Muscle layer of duodenum (tissue), 2 donors: ENCODE measurements around the gene NPAS2.

Experiments
- H3K27ac ChIP-seq: one replicate; pipeline ENCODE4 v1.7.0; 2013; ENCODE audit warnings: mild to moderate bottlenecking, low read length
- H3K27me3 ChIP-seq: one replicate; pipeline ENCODE4 v1.7.0; 2013; ENCODE audit warnings: low read depth, mild to moderate bottlenecking, control low read depth, low read length
- H3K36me3 ChIP-seq, 2 donors: one replicate each; pipeline ENCODE4 v1.7.0; 2013; ENCODE audit warnings: low read length in 2 of 2, control low read depth in 1 of 2, mild to moderate bottlenecking in 1 of 2; ENCODE audit not compliant: insufficient read depth in 2 of 2, control insufficient read depth in 1 of 2
- H3K4me1 ChIP-seq, 2 donors: one replicate each; pipeline ENCODE4 v1.7.0; 2013; ENCODE audit warnings: low read length in 2 of 2, mild to moderate bottlenecking in 2 of 2, control low read depth in 1 of 2, moderate library complexity in 1 of 2; ENCODE audit not compliant: insufficient read depth in 2 of 2, control insufficient read depth in 1 of 2
- H3K4me3 ChIP-seq, 2 donors: one replicate each; pipeline ENCODE4 v1.7.0; 2013; ENCODE audit warnings: low read length in 2 of 2, low read depth in 1 of 2, mild to moderate bottlenecking in 1 of 2
- H3K9me3 ChIP-seq, 2 donors: one replicate each; pipeline ENCODE4 v1.7.0; 2013; ENCODE audit warnings: low read length in 2 of 2, control low read depth in 1 of 2, mild to moderate bottlenecking in 1 of 2; ENCODE audit not compliant: control insufficient read depth in 1 of 2
- donor health status: healthy.

NPAS2 gene

DNA sequence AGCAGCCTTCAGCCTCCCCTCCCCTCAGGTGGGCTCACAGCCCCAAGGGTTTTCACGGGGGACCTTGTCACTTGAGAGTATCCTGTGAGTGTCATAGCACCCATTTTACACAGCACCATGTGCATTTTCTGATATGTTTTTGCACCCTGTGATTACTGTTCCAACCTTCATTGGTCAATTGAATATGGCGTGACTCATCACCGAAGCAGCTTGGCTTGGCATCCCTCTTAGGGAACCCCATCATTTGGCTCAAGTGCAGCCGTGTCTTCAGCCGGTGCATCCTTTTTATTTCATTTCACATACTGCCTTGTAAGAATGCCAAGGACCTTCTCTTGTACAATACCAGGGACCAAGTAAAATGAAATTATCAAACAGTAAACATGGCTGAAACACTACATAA is 57.6 kb downstream of the NPAS2 start:
- Histone ChIP-seq H3K4me1 (peaks cover 0 to 3% of the 10 kb centered on the region in 2 donors), H3K4me3 (no peak overlapping the region), H3K36me3 (no peaks in the 10 kb centered on the region), H3K27ac (no peak overlapping the region), H3K9me3 (no peaks in the 10 kb centered on the region), H3K27me3 (no peaks in the 10 kb centered on the region)

- Histone ChIP-seq H3K4me1 (peaks cover 0 to 3% of the 10 kb centered on the region in 2 donors), H3K9me3 (no peaks in the 10 kb centered on the region), H3K4me3 (no peak overlapping the region), H3K27ac (no peak overlapping the region), H3K27me3 (no peaks in the 10 kb centered on the region), H3K36me3 (no peaks in the 10 kb centered on the region)
These were observed 58.3 kb downstream of the NPAS2 start for GRCh38 chr2:100878000-100878791.

DNA sequence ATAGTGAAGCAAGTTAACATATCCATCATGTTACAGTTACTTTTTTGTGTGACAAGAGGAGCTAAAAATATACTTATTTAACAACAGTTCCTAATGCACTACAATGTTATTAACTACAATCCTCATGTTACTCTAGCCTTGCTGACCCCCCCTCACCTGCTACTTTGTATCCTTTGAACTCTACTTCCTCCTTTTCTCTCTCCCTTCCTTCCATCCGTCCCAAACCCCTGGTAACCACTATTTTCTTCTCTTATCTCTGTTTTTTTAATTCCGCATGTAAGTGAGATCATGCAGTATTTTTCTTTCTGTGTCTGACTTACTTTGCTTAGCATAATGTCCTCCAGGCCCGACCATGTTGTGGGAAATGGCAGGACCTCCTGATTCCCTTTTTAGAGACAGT is 59.4 kb downstream of the NPAS2 start:
- no peaks in the 10 kb centered on the region for H3K9me3 ChIP-seq
- H3K4me3 ChIP-seq = no peak overlapping the region
- H3K27ac ChIP-seq = no peak overlapping the region
- H3K4me1 ChIP-seq = peaks cover 0 to 3% of the 10 kb centered on the region in 2 donors
- H3K27me3 ChIP-seq = no peaks in the 10 kb centered on the region
- H3K36me3 ChIP-seq = no peaks in the 10 kb centered on the region

DNA sequence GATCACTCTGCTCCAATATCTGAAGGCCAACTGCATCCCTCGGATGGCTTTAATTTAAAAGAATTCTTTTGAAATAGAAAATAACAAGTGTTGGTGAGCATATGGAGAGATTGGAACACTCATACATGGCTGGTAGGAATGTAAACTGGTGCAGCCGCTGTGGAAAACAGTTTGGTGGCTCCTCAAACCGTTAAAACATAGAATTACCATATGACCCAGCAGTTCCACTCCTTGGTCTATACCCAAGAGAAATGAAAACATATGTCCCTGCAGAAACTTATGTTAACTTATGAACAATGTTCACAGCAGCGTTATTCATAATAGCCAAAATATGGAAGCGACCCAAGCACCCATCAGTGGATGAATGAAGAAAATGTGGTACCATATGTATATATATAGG is 60.1 kb downstream of the NPAS2 start:
- Histone ChIP-seq H3K27ac (no peak overlapping the region), H3K27me3 (no peaks in the 10 kb centered on the region), H3K36me3 (no peaks in the 10 kb centered on the region), H3K9me3 (no peaks in the 10 kb centered on the region), H3K4me1 (peaks cover 0 to 3% of the 10 kb centered on the region in 2 donors), H3K4me3 (no peak overlapping the region)

DNA sequence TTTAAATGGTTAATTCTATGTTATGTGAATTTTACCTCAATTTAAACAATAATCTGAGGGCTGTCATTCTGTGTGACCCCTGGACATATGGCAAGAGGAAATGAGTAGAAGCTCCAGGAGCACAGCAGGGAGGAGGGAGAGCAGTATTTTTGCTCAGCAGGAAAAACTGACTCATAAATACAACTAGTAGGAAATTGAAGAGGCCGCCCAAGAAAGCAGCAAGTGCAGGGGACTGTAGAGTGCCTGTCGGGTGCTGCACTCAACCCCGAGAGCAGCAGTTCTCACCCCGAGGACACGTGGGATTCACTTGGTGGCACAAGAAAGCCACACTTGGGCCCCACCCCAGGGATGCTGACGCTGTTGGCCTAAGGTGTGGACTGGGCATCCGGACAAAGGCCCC is 60.8 kb downstream of the NPAS2 start:
- no peaks in the 10 kb centered on the region for H3K9me3 ChIP-seq
- peaks cover 0 to 3% of the 10 kb centered on the region in 2 donors for H3K4me1 ChIP-seq
- H3K4me3 ChIP-seq = no peak overlapping the region
- H3K36me3 ChIP-seq = no peaks in the 10 kb centered on the region
- no peaks in the 10 kb centered on the region for H3K27me3 ChIP-seq
- H3K27ac ChIP-seq = no peak overlapping the region

- no peaks in the 10 kb centered on the region for H3K27me3 ChIP-seq
- H3K27ac ChIP-seq = no peak overlapping the region
- H3K36me3 ChIP-seq = no peaks in the 10 kb centered on the region
- H3K9me3 ChIP-seq = no peaks in the 10 kb centered on the region
- H3K4me3 ChIP-seq = no peak overlapping the region
- peaks cover 0 to 16% of the 10 kb centered on the region in 2 donors for H3K4me1 ChIP-seq
These were observed 63.0 kb downstream of the NPAS2 start for GRCh38 chr2:100882645-100883613.

DNA sequence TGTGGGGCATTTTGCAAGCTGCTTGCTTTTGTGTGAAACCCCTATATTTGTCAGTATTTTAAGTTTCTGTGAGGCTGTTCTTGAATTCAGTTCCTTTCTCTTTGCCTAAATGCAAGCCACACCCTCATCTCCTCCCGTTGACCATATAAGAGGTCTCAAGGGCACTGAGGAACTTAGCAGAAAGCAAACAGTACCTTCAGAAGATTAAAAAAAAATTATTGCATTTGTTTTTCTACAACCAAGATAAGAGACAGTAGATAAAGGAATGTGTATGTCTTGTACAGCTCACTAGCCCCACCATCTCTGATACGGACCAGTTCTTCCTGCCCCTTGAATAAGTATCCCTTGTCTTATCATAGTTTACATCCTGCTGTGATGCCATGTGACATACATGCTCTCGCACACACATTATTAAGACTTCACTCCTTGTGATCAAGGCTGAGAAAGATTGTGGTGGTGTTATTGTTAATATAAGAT is 64.2 kb downstream of the NPAS2 start:
- H3K36me3 ChIP-seq = no peaks in the 10 kb centered on the region
- no peak overlapping the region for H3K4me3 ChIP-seq
- H3K27ac ChIP-seq = no peak overlapping the region
- no peaks in the 10 kb centered on the region for H3K9me3 ChIP-seq
- peaks cover 0 to 18% of the 10 kb centered on the region in 2 donors for H3K4me1 ChIP-seq
- H3K27me3 ChIP-seq = no peaks in the 10 kb centered on the region

DNA sequence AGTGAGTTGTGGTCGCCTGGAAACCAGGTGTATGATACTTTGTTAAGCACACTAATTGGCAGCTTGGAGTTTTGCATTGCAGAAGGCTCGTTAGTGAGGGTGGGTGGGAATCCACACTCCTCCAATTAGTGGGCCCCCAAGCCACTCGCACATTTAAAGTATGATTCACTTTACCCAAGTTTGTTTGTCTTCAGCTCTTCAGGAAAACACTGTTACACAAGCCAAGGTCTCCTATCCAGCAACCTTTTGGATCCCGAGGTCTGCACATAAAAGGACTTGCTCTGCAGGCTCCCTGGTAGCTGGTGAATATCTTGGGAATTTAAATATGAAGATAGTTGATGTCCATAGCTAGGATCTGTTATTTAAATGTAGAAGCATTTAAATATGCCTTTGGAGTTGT is 66.1 kb downstream of the NPAS2 start:
- Histone ChIP-seq H3K4me1 (peaks cover 0 to 18% of the 10 kb centered on the region in 2 donors), H3K4me3 (no peak overlapping the region), H3K36me3 (no peaks in the 10 kb centered on the region), H3K27me3 (no peaks in the 10 kb centered on the region), H3K9me3 (no peaks in the 10 kb centered on the region), H3K27ac (no peak overlapping the region)

- Histone ChIP-seq H3K9me3 (no peaks in the 10 kb centered on the region), H3K4me3 (no peak overlapping the region), H3K4me1 (peaks cover 0 to 18% of the 10 kb centered on the region in 2 donors), H3K27me3 (no peaks in the 10 kb centered on the region), H3K27ac (no peak overlapping the region), H3K36me3 (no peaks in the 10 kb centered on the region)
These were observed 67.2 kb downstream of the NPAS2 start for GRCh38 chr2:100887039-100887578.

DNA sequence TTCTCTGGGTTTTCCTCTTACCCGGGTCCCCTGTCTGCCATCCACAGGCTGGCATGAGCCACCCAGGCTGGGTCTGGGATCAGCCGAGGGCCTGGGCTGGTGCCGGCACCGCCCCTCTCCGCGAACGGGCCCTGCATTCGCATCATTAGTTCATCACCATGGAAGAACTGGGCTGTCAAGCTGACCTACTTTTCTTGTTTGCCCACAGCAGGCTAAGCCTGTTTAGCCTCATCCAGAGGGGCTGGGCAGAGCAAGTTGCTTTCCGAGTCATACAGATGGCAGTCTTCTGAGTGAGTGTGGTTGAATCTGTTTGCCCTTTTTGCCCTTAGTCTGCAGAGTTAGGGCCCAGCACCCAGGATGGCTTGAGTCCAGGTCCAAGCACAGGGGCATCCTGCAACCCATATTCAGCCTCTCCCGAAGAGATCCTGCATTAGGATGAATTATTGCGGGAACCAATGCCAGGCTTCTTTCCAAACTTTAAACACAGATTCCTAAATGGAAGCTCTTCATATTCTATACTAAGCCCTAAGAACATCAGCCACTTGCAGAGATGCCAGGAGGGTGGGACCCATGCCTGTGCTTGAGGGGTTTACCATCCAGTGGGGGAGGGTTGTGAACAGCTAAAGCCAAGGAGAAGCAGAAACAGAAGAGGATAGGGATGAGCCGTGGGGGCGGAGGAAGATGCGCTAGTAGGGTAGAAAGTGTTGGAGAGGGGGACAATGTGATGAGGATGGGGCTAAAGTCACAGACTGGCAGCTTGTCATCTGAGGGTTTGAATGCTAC is 68.0 kb downstream of the NPAS2 start:
- Histone ChIP-seq H3K9me3 (no peaks in the 10 kb centered on the region), H3K4me3 (no peak overlapping the region), H3K27ac (no peak overlapping the region), H3K27me3 (no peaks in the 10 kb centered on the region), H3K4me1 (peaks cover 0 to 18% of the 10 kb centered on the region in 2 donors), H3K36me3 (no peaks in the 10 kb centered on the region)
